Measurements from ENCODE around the gene MPP4. TPM values are rescaled to one million over a fixed set of nuclear protein-coding genes. Genes with fewer than 3 reads are reported as not detected.

The MPP4 gene
- total and polyA plus RNA-seq, 10 of the 15 experiments (the other 5 are each of a cell fraction or from before 2014, with no cell fraction given), result 0.03 to 0.14 (median 0.05) TPM; not detected in 4

GRCh38 chr2:201697899-201698298 lies 545 bp downstream of the MPP4 start:
- CTCF ChIA-PET, result no interaction called here
- ATAC-seq (no peak), DNase-seq (ENCODE audit: low read depth, low spot score) (no peak), FAIRE-seq (no peak)
- H4K20me1 ChIP-seq (ENCODE audit: control insufficient read depth, insufficient read depth), result no peaks in the 10 kb centered on the region
- H3K27me3 ChIP-seq (replicated peaks in 1 of 2; ENCODE audit: control insufficient read depth in 2 of 2, insufficient read depth in 2 of 2, low read length in 1 of 2), result no peaks in the 10 kb centered on the region
- 52% methylated on average over 2 of the region's 2 CpGs for WGBS (ENCODE audit: insufficient coverage, insufficient replicate concordance, low lambda C conversion rate, missing lambda C conversion rate)
- no peak overlapping the region for H2AFZ ChIP-seq (ENCODE audit: control insufficient read depth, low read depth, low read length)
- H3K79me2 ChIP-seq (ENCODE audit: control insufficient read depth, insufficient read depth, low read length), result no peaks in the 10 kb centered on the region
- RAD21 ChIA-PET (ENCODE audit: unreplicated experiment), result no interaction called here
- no TSS peak for BruUV-seq (replicated peaks)
- POLR2A ChIA-PET, result interaction anchor here (0.9 kb wide), 1 partner anchor 47 kb away, joined by 3 read pairs; no protein-coding TSS in a partner anchor
- SMC1A ChIA-PET (ENCODE audit: uncharacterized antibody, unreplicated experiment), result interaction anchor here (1.3 to 1.4 kb wide), 2 partner anchors 11 kb away, joined by 3 to 5 read pairs; no protein-coding TSS in a partner anchor
- H3K36me3 ChIP-seq (ENCODE audit: control insufficient read depth in 2 of 2, insufficient read depth in 2 of 2, low read length in 1 of 2), result no peaks in the 10 kb centered on the region
- no peaks in the 10 kb centered on the region for H3K9me3 ChIP-seq (replicated peaks; ENCODE audit: control insufficient read depth, insufficient read depth, low read length)
- no peak overlapping the region for H3K27ac ChIP-seq (ENCODE audit: control insufficient read depth, insufficient read depth)
- TF ChIP-seq GATAD2B (conservative IDR thresholded peaks at IDR 0.05; ENCODE audit: low read depth) (no peak), TCF7 (IDR thresholded peaks at IDR 0.05; ENCODE audit: borderline replicate concordance) (no peak), REST (IDR thresholded peaks at IDR 0.05; ENCODE audit: low read depth, low read length) (no peak), ZZZ3 (IDR thresholded peaks at IDR 0.05; ENCODE audit: control insufficient read depth, insufficient read length, low read depth) (no peak), NR2F1 (conservative IDR thresholded peaks at IDR 0.05) (no peak), ATF3 (IDR thresholded peaks at IDR 0.05; ENCODE audit: borderline replicate concordance, extremely low read depth, low read depth, low read length) (no peak), SPI1 (IDR thresholded peaks at IDR 0.05; ENCODE audit: borderline replicate concordance, insufficient read depth, low read depth, low read length) (no peak), ZNF24 (IDR thresholded peaks at IDR 0.05) (no peak), DPF2 (IDR thresholded peaks at IDR 0.05) (no peak), PAX8 (IDR thresholded peaks at IDR 0.05) (no peak), ZNF384 (IDR thresholded peaks at IDR 0.05; ENCODE audit: borderline replicate concordance, low read depth, low read length) (no peak), CREM (IDR thresholded peaks at IDR 0.05; ENCODE audit: low read depth) (no peak), ZBED1 (IDR thresholded peaks at IDR 0.05; ENCODE audit: borderline replicate concordance) (no peak), EGR1 (IDR thresholded peaks at IDR 0.05; ENCODE audit: borderline replicate concordance in 1 of 2, low read depth in 2 of 2, low read length in 2 of 2) (no peak), SRF (IDR thresholded peaks at IDR 0.05; ENCODE audit: low read depth in 2 of 2, low read length in 2 of 2) (no peak), YBX1 (IDR thresholded peaks at IDR 0.05) (no peak), JUNB (IDR thresholded peaks at IDR 0.05) (no peak)
- intact Hi-C loops (cut with micrococcal nuclease; ENCODE audit: unreplicated experiment), result no loop called here
- no peaks in the 10 kb centered on the region; the same call in 1 of the 2 replicates for H3K4me1 ChIP-seq (ENCODE audit: control insufficient read depth, insufficient read depth, low read length)
- H3K4me2 ChIP-seq (ENCODE audit: control insufficient read depth, insufficient read depth), result no peak overlapping the region
- no peak overlapping the region for H3K4me3 ChIP-seq
- in situ Hi-C loops (cut with MboI), result no loop called here
- H3K9ac ChIP-seq (ENCODE audit: control insufficient read depth, insufficient read depth, low read length), result no peak overlapping the region
